ENCODE data around the gene WDR82.
A peak's percentile ranks its signal among the peaks of the same experiment; 100 is the strongest.

Gene WDR82

GRCh38 chr3:52247409-52248164 is 30.9 kb downstream of the WDR82 start:
- Histone ChIP-seq H3K27ac (ENCODE audit: low read length) (no peak overlapping the region), H3K4me3 (ENCODE audit: low read length) (no peak overlapping the region), H3K27me3 (ENCODE audit: insufficient read depth, low read length) (peaks cover 45% of the 10 kb centered on the region), H3K4me1 (ENCODE audit: insufficient read depth, low read length) (no peaks in the 10 kb centered on the region; the same call in 1 of the 2 replicates), H3K9me3 (ENCODE audit: insufficient read depth, low read depth, low read length) (no peaks in the 10 kb centered on the region), H3K36me3 (ENCODE audit: insufficient read depth, low read depth, low read length) (peaks cover 27% of the 10 kb centered on the region), H3K9ac (ENCODE audit: low read depth, low read length) (no peak overlapping the region)

GRCh38 chr3:52246728-52247408 is 31.6 kb downstream of the WDR82 start:
- Histone ChIP-seq H3K36me3 (ENCODE audit: insufficient read depth, low read depth, low read length) (peaks cover 20% of the 10 kb centered on the region), H3K4me1 (ENCODE audit: insufficient read depth, low read length) (no peaks in the 10 kb centered on the region; the same call in 1 of the 2 replicates), H3K4me3 (ENCODE audit: low read length) (peak overlapping the region; percentile 74; the same call in 1 of the 2 replicates), H3K9ac (ENCODE audit: low read depth, low read length) (no peak overlapping the region), H3K27me3 (ENCODE audit: insufficient read depth, low read length) (peaks cover 45% of the 10 kb centered on the region), H3K27ac (ENCODE audit: low read length) (no peak overlapping the region), H3K9me3 (ENCODE audit: insufficient read depth, low read depth, low read length) (no peaks in the 10 kb centered on the region)

- Histone ChIP-seq H3K9ac (ENCODE audit: low read depth, low read length) (peak overlapping the region; percentile 43; the same call in 1 of the 2 replicates), H3K9me3 (ENCODE audit: insufficient read depth, low read depth, low read length) (no peaks in the 10 kb centered on the region), H3K4me1 (ENCODE audit: insufficient read depth, low read length) (no peaks in the 10 kb centered on the region; the same call in 1 of the 2 replicates), H3K4me3 (ENCODE audit: low read length) (peak overlapping the region; percentile 74), H3K27ac (ENCODE audit: low read length) (no peak overlapping the region), H3K27me3 (ENCODE audit: insufficient read depth, low read length) (peaks cover 45% of the 10 kb centered on the region), H3K36me3 (ENCODE audit: insufficient read depth, low read depth, low read length) (peaks cover 13% of the 10 kb centered on the region)
These were observed 32.2 kb downstream of the WDR82 start for GRCh38 chr3:52246264-52246620.

- H3K9ac ChIP-seq (ENCODE audit: low read depth, low read length) = peak within 1 kb of the TSS; percentile 43; the same call in 1 of the 2 replicates
- H3K27me3 ChIP-seq (ENCODE audit: insufficient read depth, low read length) = peaks cover 45% of the 10 kb centered on the region
- H3K9me3 ChIP-seq (ENCODE audit: insufficient read depth, low read depth, low read length) = no peaks in the 10 kb centered on the region
- no peak within 1 kb of the TSS for H3K27ac ChIP-seq (ENCODE audit: low read length)
- peaks cover 5% of the 10 kb centered on the region; the same call in 1 of the 2 replicates for H3K4me1 ChIP-seq (ENCODE audit: insufficient read depth, low read length)
- H3K4me3 ChIP-seq (ENCODE audit: low read length) = peak within 1 kb of the TSS; percentile 74
- peaks cover 10% of the 10 kb centered on the region for H3K36me3 ChIP-seq (ENCODE audit: insufficient read depth, low read depth, low read length)
These were observed 32.9 kb downstream of the WDR82 start, which contains the start of gene PPM1M for GRCh38 chr3:52245322-52246263. Gene PPM1M (plus strand): TSS chr3:52245759. CDS start chr3:52245825, 66 bp downstream.

- Histone ChIP-seq H3K9me3 (ENCODE audit: insufficient read depth, low read depth, low read length) (no peaks in the 10 kb centered on the region), H3K4me1 (ENCODE audit: insufficient read depth, low read length) (peaks cover 12% of the 10 kb centered on the region; the same call in 1 of the 2 replicates), H3K36me3 (ENCODE audit: insufficient read depth, low read depth, low read length) (no peaks in the 10 kb centered on the region), H3K27me3 (ENCODE audit: insufficient read depth, low read length) (peaks cover 45% of the 10 kb centered on the region), H3K4me3 (ENCODE audit: low read length) (no peak overlapping the region), H3K9ac (ENCODE audit: low read depth, low read length) (no peak overlapping the region), H3K27ac (ENCODE audit: low read length) (no peak overlapping the region)
These were observed 34.4 kb downstream of the WDR82 start for GRCh38 chr3:52243791-52244628.

- peaks cover 38% of the 10 kb centered on the region for H3K27me3 ChIP-seq (ENCODE audit: insufficient read depth, low read length)
- H3K4me1 ChIP-seq (ENCODE audit: insufficient read depth, low read length) = peaks cover 25% of the 10 kb centered on the region
- H3K4me3 ChIP-seq (ENCODE audit: low read length) = no peak overlapping the region
- no peaks in the 10 kb centered on the region for H3K9me3 ChIP-seq (ENCODE audit: insufficient read depth, low read depth, low read length)
- no peak overlapping the region for H3K9ac ChIP-seq (ENCODE audit: low read depth, low read length)
- no peaks in the 10 kb centered on the region for H3K36me3 ChIP-seq (ENCODE audit: insufficient read depth, low read depth, low read length)
- no peak overlapping the region for H3K27ac ChIP-seq (ENCODE audit: low read length)
These were observed 36.4 kb downstream of the WDR82 start for GRCh38 chr3:52242039-52242438.

- Histone ChIP-seq H3K4me1 (ENCODE audit: insufficient read depth, low read length) (peaks cover 31% of the 10 kb centered on the region), H3K9ac (ENCODE audit: low read depth, low read length) (peak overlapping the region; percentile 88; the same call in 1 of the 2 replicates), H3K4me3 (ENCODE audit: low read length) (no peak overlapping the region)
These were observed 37.5 kb downstream of the WDR82 start for GRCh38 chr3:52240886-52241370.

GRCh38 chr3:52240059-52240885 is 38.2 kb downstream of the WDR82 start:
- peaks cover 21% of the 10 kb centered on the region for H3K27me3 ChIP-seq (ENCODE audit: insufficient read depth, low read length)
- no peaks in the 10 kb centered on the region for H3K36me3 ChIP-seq (ENCODE audit: insufficient read depth, low read depth, low read length)
- peak overlapping the region; percentile 88; the same call in 1 of the 2 replicates for H3K9ac ChIP-seq (ENCODE audit: low read depth, low read length)
- no peaks in the 10 kb centered on the region for H3K9me3 ChIP-seq (ENCODE audit: insufficient read depth, low read depth, low read length)
- H3K4me3 ChIP-seq (ENCODE audit: low read length) = peak overlapping the region; percentile 82; the same call in 1 of the 2 replicates
- peaks cover 31% of the 10 kb centered on the region for H3K4me1 ChIP-seq (ENCODE audit: insufficient read depth, low read length)
- peak overlapping the region; percentile 54 for H3K27ac ChIP-seq (ENCODE audit: low read length)

More at GRCh38 chr3:52240886-52241370, 37.5 kb downstream of the WDR82 start:
- H3K9me3 ChIP-seq (ENCODE audit: insufficient read depth, low read depth, low read length) = no peaks in the 10 kb centered on the region
- peak overlapping the region; percentile 54 for H3K27ac ChIP-seq (ENCODE audit: low read length)
- H3K27me3 ChIP-seq (ENCODE audit: insufficient read depth, low read length) = peaks cover 27% of the 10 kb centered on the region
- no peaks in the 10 kb centered on the region for H3K36me3 ChIP-seq (ENCODE audit: insufficient read depth, low read depth, low read length)

GRCh38 chr3:52238761-52239701 is 39.4 kb downstream of the WDR82 start, which contains the start of gene TWF2:
Gene TWF2 (minus strand): TSS chr3:52239158. CDS start chr3:52239016, 142 bp downstream.
- 0 out of 2 replicates have a peak, but pooled peaks cover 3% of the 10 kb centered on the region for H3K36me3 ChIP-seq (ENCODE audit: insufficient read depth, low read depth, low read length)
- no peaks in the 10 kb centered on the region for H3K9me3 ChIP-seq (ENCODE audit: insufficient read depth, low read depth, low read length)
- H3K9ac ChIP-seq (ENCODE audit: low read depth, low read length) = peak within 1 kb of the TSS; percentile 88; the same call in 1 of the 2 replicates
- peak within 1 kb of the TSS; percentile 82 for H3K4me3 ChIP-seq (ENCODE audit: low read length)
- peaks cover 9% of the 10 kb centered on the region for H3K27me3 ChIP-seq (ENCODE audit: insufficient read depth, low read length)
- H3K4me1 ChIP-seq (ENCODE audit: insufficient read depth, low read length) = peaks cover 31% of the 10 kb centered on the region
- no peak within 1 kb of the TSS for H3K27ac ChIP-seq (ENCODE audit: low read length)
